GM19099 (cell line): ENCODE data around the gene MYZAP.

Experiments
- POLR2A ChIP-seq: IDR thresholded peaks from 3 replicates; pipeline ENCODE4 v1.6.1; 2011; ENCODE audit warnings: low read depth; ENCODE audit not compliant: insufficient read length; ENCODE audit errors: extremely low read depth

MYZAP gene

GRCh38 chr15:57654153-57654852, 62.6 kb downstream of the MYZAP start:
- TF ChIP-seq POLR2A, result no peak

GRCh38 chr15:57655053-57655452, 63.3 kb downstream of the MYZAP start:
- TF ChIP-seq POLR2A, result no peak

- TF ChIP-seq POLR2A, result no peak
Observed at GRCh38 chr15:57655809-57656208, 64.1 kb downstream of the MYZAP start.

GRCh38 chr15:57656434-57656833, 64.7 kb downstream of the MYZAP start:
- TF ChIP-seq POLR2A, result no peak

GRCh38 chr15:57657619-57658018, 65.9 kb downstream of the MYZAP start:
- TF ChIP-seq POLR2A, result no peak

GRCh38 chr15:57662091-57662744, 70.5 kb downstream of the MYZAP start:
- no peak for TF ChIP-seq POLR2A

GRCh38 chr15:57662802-57663201, 71.1 kb downstream of the MYZAP start:
- no peak for TF ChIP-seq POLR2A

GRCh38 chr15:57663262-57663661, 71.6 kb downstream of the MYZAP start:
- TF ChIP-seq POLR2A, result no peak

- no peak for TF ChIP-seq POLR2A
Observed at GRCh38 chr15:57665194-57665593, 73.5 kb downstream of the MYZAP start.

- no peak for TF ChIP-seq POLR2A
Observed at GRCh38 chr15:57665939-57666338, 74.2 kb downstream of the MYZAP start.

GRCh38 chr15:57667171-57667849, 75.6 kb downstream of the MYZAP start:
- no peak for TF ChIP-seq POLR2A

GRCh38 chr15:57668016-57668415, 76.3 kb downstream of the MYZAP start:
- TF ChIP-seq POLR2A, result no peak

- TF ChIP-seq POLR2A, result no peak
Observed at GRCh38 chr15:57671636-57672035, 79.9 kb downstream of the MYZAP start.

- TF ChIP-seq POLR2A, result no peak
Observed at GRCh38 chr15:57675481-57676181, 83.9 kb downstream of the MYZAP start.

- no peak for TF ChIP-seq POLR2A
Observed at GRCh38 chr15:57676585-57676984, 84.9 kb downstream of the MYZAP start.
